ENCODE data around the gene TIMM44. TPM values are rescaled to one million over a fixed set of nuclear protein-coding genes. Genes with fewer than 3 reads are reported as not detected.

The TIMM44 gene
- polyA plus RNA-seq, 1 of the 3 experiments (the other 2 are of a cell fraction), result 49.7 TPM

DNA sequence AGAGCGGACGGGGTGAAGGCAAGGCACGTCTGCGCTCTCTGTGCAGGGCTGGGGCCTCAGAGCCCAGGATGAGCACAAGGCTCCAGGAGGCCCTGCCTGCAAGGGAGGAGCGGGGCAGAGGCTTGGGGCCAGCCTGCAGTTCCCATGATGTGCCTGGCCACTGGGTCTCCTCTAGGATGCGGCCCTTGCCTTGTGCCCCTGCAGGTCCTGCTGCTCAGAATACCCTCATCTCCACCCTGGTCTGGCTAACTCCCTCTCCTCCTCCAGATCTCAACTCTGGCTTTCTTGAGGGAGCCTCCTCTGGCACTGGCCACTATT is 34.2 kb upstream of the TIMM44 start (continued):
- TF ChIP-seq, protein P1, sequence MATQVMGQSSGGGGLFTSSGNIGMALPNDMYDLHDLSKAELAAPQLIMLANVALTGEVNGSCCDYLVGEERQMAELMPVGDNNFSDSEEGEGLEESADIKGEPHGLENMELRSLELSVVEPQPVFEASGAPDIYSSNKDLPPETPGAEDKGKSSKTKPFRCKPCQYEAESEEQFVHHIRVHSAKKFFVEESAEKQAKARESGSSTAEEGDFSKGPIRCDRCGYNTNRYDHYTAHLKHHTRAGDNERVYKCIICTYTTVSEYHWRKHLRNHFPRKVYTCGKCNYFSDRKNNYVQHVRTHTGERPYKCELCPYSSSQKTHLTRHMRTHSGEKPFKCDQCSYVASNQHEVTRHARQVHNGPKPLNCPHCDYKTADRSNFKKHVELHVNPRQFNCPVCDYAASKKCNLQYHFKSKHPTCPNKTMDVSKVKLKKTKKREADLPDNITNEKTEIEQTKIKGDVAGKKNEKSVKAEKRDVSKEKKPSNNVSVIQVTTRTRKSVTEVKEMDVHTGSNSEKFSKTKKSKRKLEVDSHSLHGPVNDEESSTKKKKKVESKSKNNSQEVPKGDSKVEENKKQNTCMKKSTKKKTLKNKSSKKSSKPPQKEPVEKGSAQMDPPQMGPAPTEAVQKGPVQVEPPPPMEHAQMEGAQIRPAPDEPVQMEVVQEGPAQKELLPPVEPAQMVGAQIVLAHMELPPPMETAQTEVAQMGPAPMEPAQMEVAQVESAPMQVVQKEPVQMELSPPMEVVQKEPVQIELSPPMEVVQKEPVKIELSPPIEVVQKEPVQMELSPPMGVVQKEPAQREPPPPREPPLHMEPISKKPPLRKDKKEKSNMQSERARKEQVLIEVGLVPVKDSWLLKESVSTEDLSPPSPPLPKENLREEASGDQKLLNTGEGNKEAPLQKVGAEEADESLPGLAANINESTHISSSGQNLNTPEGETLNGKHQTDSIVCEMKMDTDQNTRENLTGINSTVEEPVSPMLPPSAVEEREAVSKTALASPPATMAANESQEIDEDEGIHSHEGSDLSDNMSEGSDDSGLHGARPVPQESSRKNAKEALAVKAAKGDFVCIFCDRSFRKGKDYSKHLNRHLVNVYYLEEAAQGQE (IDR thresholded peaks at IDR 0.05; ENCODE audit: low read depth, low read length), result no peak
- TF ChIP-seq, protein P2, sequence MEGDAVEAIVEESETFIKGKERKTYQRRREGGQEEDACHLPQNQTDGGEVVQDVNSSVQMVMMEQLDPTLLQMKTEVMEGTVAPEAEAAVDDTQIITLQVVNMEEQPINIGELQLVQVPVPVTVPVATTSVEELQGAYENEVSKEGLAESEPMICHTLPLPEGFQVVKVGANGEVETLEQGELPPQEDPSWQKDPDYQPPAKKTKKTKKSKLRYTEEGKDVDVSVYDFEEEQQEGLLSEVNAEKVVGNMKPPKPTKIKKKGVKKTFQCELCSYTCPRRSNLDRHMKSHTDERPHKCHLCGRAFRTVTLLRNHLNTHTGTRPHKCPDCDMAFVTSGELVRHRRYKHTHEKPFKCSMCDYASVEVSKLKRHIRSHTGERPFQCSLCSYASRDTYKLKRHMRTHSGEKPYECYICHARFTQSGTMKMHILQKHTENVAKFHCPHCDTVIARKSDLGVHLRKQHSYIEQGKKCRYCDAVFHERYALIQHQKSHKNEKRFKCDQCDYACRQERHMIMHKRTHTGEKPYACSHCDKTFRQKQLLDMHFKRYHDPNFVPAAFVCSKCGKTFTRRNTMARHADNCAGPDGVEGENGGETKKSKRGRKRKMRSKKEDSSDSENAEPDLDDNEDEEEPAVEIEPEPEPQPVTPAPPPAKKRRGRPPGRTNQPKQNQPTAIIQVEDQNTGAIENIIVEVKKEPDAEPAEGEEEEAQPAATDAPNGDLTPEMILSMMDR (IDR thresholded peaks at IDR 0.05), result no peak
- TF ChIP-seq PBX3 (IDR thresholded peaks at IDR 0.05), result no peak
- no peak for TF ChIP-seq TEAD4 (IDR thresholded peaks at IDR 0.05; ENCODE audit: borderline replicate concordance, insufficient read depth)
- no peak for TF ChIP-seq POLR2AphosphoS5 (IDR thresholded peaks at IDR 0.05; ENCODE audit: low read depth, low read length)
- no peak for TF ChIP-seq FOXM1 (IDR thresholded peaks at IDR 0.05; ENCODE audit: low read depth)

GRCh38 chr19:7977021-7977722 is 33.7 kb upstream of the TIMM44 start:
- Histone ChIP-seq H3K79me2 (ENCODE audit: insufficient read depth) (peaks cover 15% of the 10 kb centered on the region; the same call in 1 of the 2 replicates), H3K27me3 (ENCODE audit: insufficient read depth) (no peaks in the 10 kb centered on the region), H3K9ac (no peak overlapping the region), H4K20me1 (ENCODE audit: insufficient read depth) (0 out of 2 replicates have a peak, but pooled peaks cover 22% of the 10 kb centered on the region), H2AFZ (ENCODE audit: low read depth) (no peak overlapping the region), H3K4me2 (no peak overlapping the region), H3K27ac (ENCODE audit: low read depth in 2 of 2, low read length in 1 of 2) (no peak overlapping the region), H3K4me3 (ENCODE audit: low read depth in 2 of 2, low read length in 1 of 2) (no peak overlapping the region), H3K4me1 (ENCODE audit: control insufficient read depth in 1 of 2, insufficient read depth in 2 of 2, low read depth in 1 of 2, low read length in 1 of 2) (no peaks in the 10 kb centered on the region), H3F3A (replicated peaks; ENCODE audit: insufficient read depth) (no peaks in the 10 kb centered on the region), H3K9me3 (no peaks in the 10 kb centered on the region), H3K36me3 (replicated peaks in 1 of 2; ENCODE audit: control insufficient read depth in 1 of 2, insufficient read depth in 2 of 2, low read length in 1 of 2) (peaks cover 0 to 81% of the 10 kb centered on the region in 2 experiments), H3K9me2 (no peaks in the 10 kb centered on the region)
- CTCF ChIA-PET, result interaction anchor here (1.4 to 1.5 kb wide), 2 partner anchors 7 to 25 kb away, joined by 4 read pairs; no protein-coding TSS in a partner anchor
- 99% methylated on average over 10 of the region's 15 CpGs for WGBS (ENCODE audit: low lambda C conversion rate)
- DNase-seq, result no peak
- POLR2A ChIA-PET, result no interaction called here
- TF ChIP-seq NRF1 (IDR thresholded peaks at IDR 0.05; ENCODE audit: low read depth, low read length), result no peak
- TF ChIP-seq NFIC (IDR thresholded peaks at IDR 0.05; ENCODE audit: borderline replicate concordance), result no peak
- no peak for TF ChIP-seq RAD21 (IDR thresholded peaks at IDR 0.05; ENCODE audit: low read length)
- no peak for TF ChIP-seq YY1 (IDR thresholded peaks at IDR 0.05; ENCODE audit: low read depth)
- TF ChIP-seq EZH2phosphoT487 (IDR thresholded peaks at IDR 0.05; ENCODE audit: borderline replicate concordance, low read depth), result no peak
- TF ChIP-seq TEAD4 (IDR thresholded peaks at IDR 0.05; ENCODE audit: borderline replicate concordance, insufficient read depth), result no peak
- TF ChIP-seq ZBTB33 (IDR thresholded peaks at IDR 0.05; ENCODE audit: borderline replicate concordance, low read depth), result no peak
- no peak for TF ChIP-seq FOSL2 (IDR thresholded peaks at IDR 0.05; ENCODE audit: borderline replicate concordance, low read depth)
- no peak for TF ChIP-seq EP300 (IDR thresholded peaks at IDR 0.05; ENCODE audit: borderline replicate concordance in 1 of 2, low read depth in 1 of 2, low read length in 1 of 2)
- no peak for TF ChIP-seq PBX3 (IDR thresholded peaks at IDR 0.05)
- TF ChIP-seq TCF12 (IDR thresholded peaks at IDR 0.05), result no peak
- TF ChIP-seq, protein P3, sequence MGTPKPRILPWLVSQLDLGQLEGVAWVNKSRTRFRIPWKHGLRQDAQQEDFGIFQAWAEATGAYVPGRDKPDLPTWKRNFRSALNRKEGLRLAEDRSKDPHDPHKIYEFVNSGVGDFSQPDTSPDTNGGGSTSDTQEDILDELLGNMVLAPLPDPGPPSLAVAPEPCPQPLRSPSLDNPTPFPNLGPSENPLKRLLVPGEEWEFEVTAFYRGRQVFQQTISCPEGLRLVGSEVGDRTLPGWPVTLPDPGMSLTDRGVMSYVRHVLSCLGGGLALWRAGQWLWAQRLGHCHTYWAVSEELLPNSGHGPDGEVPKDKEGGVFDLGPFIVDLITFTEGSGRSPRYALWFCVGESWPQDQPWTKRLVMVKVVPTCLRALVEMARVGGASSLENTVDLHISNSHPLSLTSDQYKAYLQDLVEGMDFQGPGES (IDR thresholded peaks at IDR 0.05; ENCODE audit: low read depth, low read length), result no peak

Measured in SK-N-SH (cell line).